ENCODE results near the gene BHLHE41. TPM values are rescaled to one million over a fixed set of nuclear protein-coding genes. Genes with fewer than 3 reads are reported as not detected.

Gene BHLHE41
- total RNA-seq, 2 donors from 2014 or later: 2.6 to 4.6 TPM

- Histone ChIP-seq H3K36me3 (replicated peaks in 1 of 2; ENCODE audit: insufficient read depth in 1 of 2, low read depth in 2 of 2) (no peaks in the 10 kb centered on the region), H3K4me3 (no peak overlapping the region), H3K4me1 (peaks cover 15% of the 10 kb centered on the region), H3K9me3 (no peaks in the 10 kb centered on the region), H3K27me3 (no peaks in the 10 kb centered on the region), H3K27ac (no peak overlapping the region)
- intact Hi-C loops (cut with DNase I): loop anchor here (5.0 kb wide), 1 partner anchor 299 kb away; no protein-coding TSS in a partner anchor
- no peak for ATAC-seq
- TF ChIP-seq CTCF (IDR thresholded peaks at IDR 0.05) (no peak), POLR2A (IDR thresholded peaks at IDR 0.05) (no peak)
- 79 to 83% methylated on average over 5 of the region's 5 CpGs for WGBS, 2 donors
- DNase-seq: no peak
Observed at GRCh38 chr12:26102953-26103352, 21.9 kb downstream of the BHLHE41 start.

- no peak overlapping the region for H3K4me3 ChIP-seq
- WGBS, 2 donors: 31 to 38% methylated on average over 4 of the region's 4 CpGs
- DNase-seq (no peak), ATAC-seq (no peak)
- no peaks in the 10 kb centered on the region for H3K9me3 ChIP-seq
- intact Hi-C loops (cut with DNase I): loop anchor here (5.0 kb wide), 1 partner anchor 301 kb away; no protein-coding TSS in a partner anchor
- H3K27me3 ChIP-seq: no peaks in the 10 kb centered on the region
- H3K4me1 ChIP-seq: peaks cover 15% of the 10 kb centered on the region
- no peaks in the 10 kb centered on the region for H3K36me3 ChIP-seq (replicated peaks in 1 of 2; ENCODE audit: insufficient read depth in 1 of 2, low read depth in 2 of 2)
- H3K27ac ChIP-seq: peak overlapping the region in 3 of 4 donors; percentile 63 to 80 (median 69)
- no peak for TF ChIP-seq POLR2A (IDR thresholded peaks at IDR 0.05)
- TF ChIP-seq CTCF (IDR thresholded peaks at IDR 0.05): no peak
Observed at GRCh38 chr12:26101763-26102162, 23.1 kb downstream of the BHLHE41 start.

- H3K36me3 ChIP-seq (replicated peaks in 1 of 2; ENCODE audit: insufficient read depth in 1 of 2, low read depth in 2 of 2): no peaks in the 10 kb centered on the region
- no peaks in the 10 kb centered on the region for H3K9me3 ChIP-seq
- H3K27me3 ChIP-seq: no peaks in the 10 kb centered on the region
- ATAC-seq (peak; percentile 89), DNase-seq (peak; percentile 63 to 89 (median 77))
- H3K4me1 ChIP-seq: peaks cover 15% of the 10 kb centered on the region
- peak overlapping the region; percentile 50 to 80 (median 66) for H3K27ac ChIP-seq
- no peak overlapping the region for H3K4me3 ChIP-seq
- TF ChIP-seq CTCF (IDR thresholded peaks at IDR 0.05) (peak in 1 of 7 experiments; percentile 4), POLR2A (IDR thresholded peaks at IDR 0.05) (no peak)
- intact Hi-C loops (cut with DNase I): loop anchor here (5.0 kb wide), 1 partner anchor 301 kb away; no protein-coding TSS in a partner anchor
- WGBS, 2 donors: 8 to 20% methylated on average over 3 of the region's 3 CpGs
Observed at GRCh38 chr12:26101350-26101734, 23.5 kb downstream of the BHLHE41 start.

- no peak for DNase-seq
- Histone ChIP-seq H3K4me3 (no peak overlapping the region), H3K9me3 (no peaks in the 10 kb centered on the region), H3K4me1 (peaks cover 15% of the 10 kb centered on the region), H3K27ac (peak overlapping the region; percentile 50 to 80 (median 66)), H3K36me3 (replicated peaks in 1 of 2; ENCODE audit: insufficient read depth in 1 of 2, low read depth in 2 of 2) (no peaks in the 10 kb centered on the region), H3K27me3 (no peaks in the 10 kb centered on the region)
- WGBS, 2 donors: 11 to 20% methylated on average over 8 of the region's 8 CpGs
- no peak for TF ChIP-seq CTCF (IDR thresholded peaks at IDR 0.05)
- intact Hi-C loops (cut with DNase I): loop anchor here (5.0 kb wide), 1 partner anchor 301 kb away; no protein-coding TSS in a partner anchor
- no peak for ATAC-seq
Observed at GRCh38 chr12:26100666-26101349, 24.0 kb downstream of the BHLHE41 start.
